Testis (tissue), 3 donors: ENCODE data around the gene APLNR. TPM values are rescaled to one million over a fixed set of nuclear protein-coding genes. Genes with fewer than 3 reads are reported as not detected.

Experiments used
- DNase-seq: peaks from one replicate; pipeline ENCODE4 v3.0.0-alpha.2; 2019
- H3K27ac ChIP-seq, 2 donors: fragments of 200-600 bp; sonication (generic); one replicate each; pipeline ENCODE4 v1.5.1; 2019
- H3K27me3 ChIP-seq: fragments of 200-600 bp; sonication (generic); one replicate; pipeline ENCODE4 v1.5.1; 2019
- H3K36me3 ChIP-seq: fragments of 200-600 bp; sonication (generic); one replicate; pipeline ENCODE4 v1.5.1; 2017; ENCODE audit warnings: low read depth; ENCODE audit errors: missing control alignments
- H3K4me1 ChIP-seq: fragments of 200-600 bp; sonication (generic); one replicate; pipeline ENCODE4 v1.5.1; 2019
- H3K4me3 ChIP-seq, 2 donors: fragments of 200-600 bp; sonication (generic); one replicate each; pipeline ENCODE4 v1.5.1; 2017 to 2019
- H3K9me3 ChIP-seq: fragments of 200-600 bp; sonication (generic); one replicate; pipeline ENCODE4 v1.5.1; 2017
- POLR2A ChIP-seq: fragments of 450-650 bp; IDR thresholded peaks from one replicate; pipeline ENCODE4 v1.6.1; 2017; ENCODE audit warnings: antibody characterized with exemption, mild to moderate bottlenecking, moderate library complexity
- WGBS, 2 donors: methylation state at CpG; one replicate each; pipeline ENCODE4 v1.1.5; 2018; 5-methylcytosine and 5-hydroxymethylcytosine counted together
- intact Hi-C: fragments of 100-400 bp; cut with DNase I; formaldehyde crosslinking; loops from one replicate; pipeline ENCODE4 v1.15.1; 2023; ENCODE audit warnings: low total_unique reads
- polyA plus RNA-seq: library from polyadenylated mRNA; stranded (reverse); fragments of 350-450 nt; fragmentation: Illumina TruSeq; extraction: RNeasy Lipid Tissue Mini Kit (QIAGEN cat#74804); gene quantifications from one replicate; pipeline ENCODE4 v1.2.3, GENCODE V29; 2014; ENCODE audit warnings: low read depth, low replicate concordance; ENCODE audit not compliant: insufficient read depth
- total RNA-seq, 2 donors: library from RNA; depleted of rRNA; stranded (reverse); fragments of >200 nt; gene quantifications; one replicate each; pipeline ENCODE4 v1.2.3, GENCODE V29; 2016
- TF ChIP-seq, protein P1 (sequence below), 3 experiments: fragments of 450-650 bp in 2 of 3; fragments of 200-600 bp in 1 of 3; sonication (generic) in 1 of 3; IDR thresholded peaks; one replicate each; pipeline ENCODE4 v1.5.1; 2016 to 2019; ENCODE audit warnings: antibody characterized with exemption in 3 of 3, mild to moderate bottlenecking in 2 of 3, moderate library complexity in 1 of 3

APLNR gene
- total and polyA plus RNA-seq, 3 donors from 2014 or later: 0.94 to 7.1 (median 1.1) TPM

- H3K4me1 ChIP-seq: no peaks in the 10 kb centered on the region
- no peaks in the 10 kb centered on the region for H3K27me3 ChIP-seq
- H3K4me3 ChIP-seq: no peak overlapping the region
- no peaks in the 10 kb centered on the region for H3K36me3 ChIP-seq
- TF ChIP-seq POLR2A: no peak
- TF ChIP-seq, protein P1, sequence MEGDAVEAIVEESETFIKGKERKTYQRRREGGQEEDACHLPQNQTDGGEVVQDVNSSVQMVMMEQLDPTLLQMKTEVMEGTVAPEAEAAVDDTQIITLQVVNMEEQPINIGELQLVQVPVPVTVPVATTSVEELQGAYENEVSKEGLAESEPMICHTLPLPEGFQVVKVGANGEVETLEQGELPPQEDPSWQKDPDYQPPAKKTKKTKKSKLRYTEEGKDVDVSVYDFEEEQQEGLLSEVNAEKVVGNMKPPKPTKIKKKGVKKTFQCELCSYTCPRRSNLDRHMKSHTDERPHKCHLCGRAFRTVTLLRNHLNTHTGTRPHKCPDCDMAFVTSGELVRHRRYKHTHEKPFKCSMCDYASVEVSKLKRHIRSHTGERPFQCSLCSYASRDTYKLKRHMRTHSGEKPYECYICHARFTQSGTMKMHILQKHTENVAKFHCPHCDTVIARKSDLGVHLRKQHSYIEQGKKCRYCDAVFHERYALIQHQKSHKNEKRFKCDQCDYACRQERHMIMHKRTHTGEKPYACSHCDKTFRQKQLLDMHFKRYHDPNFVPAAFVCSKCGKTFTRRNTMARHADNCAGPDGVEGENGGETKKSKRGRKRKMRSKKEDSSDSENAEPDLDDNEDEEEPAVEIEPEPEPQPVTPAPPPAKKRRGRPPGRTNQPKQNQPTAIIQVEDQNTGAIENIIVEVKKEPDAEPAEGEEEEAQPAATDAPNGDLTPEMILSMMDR (IDR thresholded peaks at IDR 0.05): no peak
- H3K27ac ChIP-seq: no peak overlapping the region
- DNase-seq: no peak
- intact Hi-C loops: no loop called here
- 90 to 95% methylated on average over 11 of the region's 11 CpGs for whole genome bisulfite sequencing, 2 donors
- H3K9me3 ChIP-seq: no peaks in the 10 kb centered on the region
These were observed 37.7 kb downstream of the APLNR start for GRCh38 chr11:57199330-57199729.

DNA sequence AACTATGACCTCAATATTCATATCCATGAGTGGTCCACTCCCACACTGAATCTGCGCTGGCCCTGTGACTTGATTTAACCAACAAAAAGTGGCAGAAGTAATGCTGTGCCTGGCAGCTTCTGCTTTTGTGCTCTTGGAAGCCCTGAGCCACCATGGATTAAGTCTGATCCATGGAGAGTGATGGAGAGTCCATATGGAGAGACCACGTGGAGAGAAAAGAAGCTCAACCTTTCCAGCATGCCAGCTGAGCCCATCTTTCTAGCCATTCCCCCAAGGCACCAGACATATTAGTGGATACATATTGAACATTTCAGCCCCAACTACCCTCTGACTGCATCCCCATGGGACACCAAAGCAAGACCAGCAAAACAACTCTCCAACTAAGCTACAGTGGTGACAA, 39.3 kb downstream of the APLNR start:
- no peak for DNase-seq
- intact Hi-C loops: no loop called here
- H3K36me3 ChIP-seq: no peaks in the 10 kb centered on the region
- H3K4me3 ChIP-seq: no peak overlapping the region
- no peaks in the 10 kb centered on the region for H3K9me3 ChIP-seq
- H3K4me1 ChIP-seq: no peaks in the 10 kb centered on the region
- 83 to 93% methylated on average over 2 of the region's 2 CpGs for WGBS, 2 donors
- no peak overlapping the region for H3K27ac ChIP-seq
- H3K27me3 ChIP-seq: no peaks in the 10 kb centered on the region
- TF ChIP-seq, protein P1 (IDR thresholded peaks at IDR 0.05): no peak

- Histone ChIP-seq H3K4me1 (no peaks in the 10 kb centered on the region), H3K4me3 (no peak overlapping the region), H3K27ac (no peak overlapping the region), H3K9me3 (no peaks in the 10 kb centered on the region), H3K36me3 (no peaks in the 10 kb centered on the region), H3K27me3 (no peaks in the 10 kb centered on the region)
- 80 to 82% methylated on average over 6 of the region's 6 CpGs for WGBS, 2 donors
- no peak for DNase-seq
- intact Hi-C loops: no loop called here
- no peak for TF ChIP-seq POLR2A
- TF ChIP-seq, protein P1 (IDR thresholded peaks at IDR 0.05): no peak
These were observed 40.5 kb downstream of the APLNR start for GRCh38 chr11:57196596-57196995.

GRCh38 chr11:57192316-57192715, 44.7 kb downstream of the APLNR start:
- intact Hi-C loops: no loop called here

More at GRCh38 chr11:57192316-57192715, 44.7 kb downstream of the APLNR start:
- Histone ChIP-seq H3K27me3 (no peaks in the 10 kb centered on the region), H3K9me3 (no peaks in the 10 kb centered on the region), H3K27ac (no peak overlapping the region), H3K4me1 (no peaks in the 10 kb centered on the region), H3K4me3 (no peak overlapping the region), H3K36me3 (no peaks in the 10 kb centered on the region)
- 69 to 73% methylated on average over 1 of the region's 1 CpG for WGBS, 2 donors
- no peak for DNase-seq
- TF ChIP-seq, protein P1 (IDR thresholded peaks at IDR 0.05): no peak
- no peak for TF ChIP-seq POLR2A
